ENCODE data around the gene ZBTB20.

ZBTB20 gene

DNA sequence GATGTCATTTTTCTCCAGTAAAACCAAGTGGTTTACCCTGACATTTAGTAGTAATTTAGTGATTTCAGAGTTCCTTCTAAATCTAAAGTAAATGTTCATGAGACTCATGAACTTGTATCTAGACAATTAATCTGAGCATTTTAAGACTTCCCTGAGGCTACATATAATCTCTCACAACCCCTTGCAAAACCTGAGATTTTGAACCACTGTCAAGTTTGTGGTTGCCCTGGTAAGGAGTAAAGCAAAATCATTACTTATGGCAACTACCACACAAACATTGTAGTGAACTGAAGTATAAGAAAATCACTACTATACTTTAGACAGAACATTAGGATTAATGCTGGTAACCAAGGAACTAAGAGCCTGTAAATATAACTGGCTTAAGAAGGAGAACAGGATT, 483.1 kb downstream of the ZBTB20 start:
- DNase-seq = no peak

DNA sequence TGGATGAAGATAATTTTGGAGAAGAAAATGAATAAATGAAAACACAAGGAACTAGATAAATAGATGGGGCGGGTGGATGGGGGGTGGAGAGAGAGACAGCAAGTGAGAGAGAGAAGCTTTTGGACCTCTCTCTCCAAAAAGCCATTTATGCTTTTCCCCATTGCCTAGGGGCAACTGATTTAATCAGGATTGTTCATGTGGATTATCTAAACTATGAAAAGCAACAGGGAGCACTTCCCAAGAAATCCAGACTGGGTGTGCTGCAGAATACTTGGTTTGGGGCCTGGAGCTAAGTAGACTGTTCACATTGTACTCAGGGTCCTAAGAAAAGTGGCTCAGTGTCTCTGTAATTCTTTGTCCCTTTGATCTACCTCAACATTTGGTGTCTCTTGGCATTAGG, 486.3 kb downstream of the ZBTB20 start:
- DNase-seq = peak; percentile 64

DNA sequence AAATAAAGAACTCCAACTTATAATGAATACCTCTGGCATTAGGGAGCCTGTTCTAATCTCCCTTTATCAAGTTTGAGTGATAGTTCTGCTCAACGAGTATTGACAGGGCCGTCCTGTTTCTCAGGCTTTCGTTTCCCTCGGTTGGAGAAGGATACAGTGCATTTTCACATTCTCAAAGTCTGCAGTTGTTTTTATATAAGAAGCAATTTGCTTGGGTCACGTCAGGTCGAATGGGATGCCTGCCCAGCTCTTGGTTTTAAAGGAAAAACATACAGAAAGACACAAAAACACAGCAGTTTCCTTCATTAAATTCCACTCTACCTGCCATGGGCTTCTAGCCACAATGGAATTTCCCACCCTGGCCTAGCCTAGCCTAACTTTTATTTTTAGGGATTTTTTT, 487.0 kb downstream of the ZBTB20 start:
- DNase-seq = no peak

DNA sequence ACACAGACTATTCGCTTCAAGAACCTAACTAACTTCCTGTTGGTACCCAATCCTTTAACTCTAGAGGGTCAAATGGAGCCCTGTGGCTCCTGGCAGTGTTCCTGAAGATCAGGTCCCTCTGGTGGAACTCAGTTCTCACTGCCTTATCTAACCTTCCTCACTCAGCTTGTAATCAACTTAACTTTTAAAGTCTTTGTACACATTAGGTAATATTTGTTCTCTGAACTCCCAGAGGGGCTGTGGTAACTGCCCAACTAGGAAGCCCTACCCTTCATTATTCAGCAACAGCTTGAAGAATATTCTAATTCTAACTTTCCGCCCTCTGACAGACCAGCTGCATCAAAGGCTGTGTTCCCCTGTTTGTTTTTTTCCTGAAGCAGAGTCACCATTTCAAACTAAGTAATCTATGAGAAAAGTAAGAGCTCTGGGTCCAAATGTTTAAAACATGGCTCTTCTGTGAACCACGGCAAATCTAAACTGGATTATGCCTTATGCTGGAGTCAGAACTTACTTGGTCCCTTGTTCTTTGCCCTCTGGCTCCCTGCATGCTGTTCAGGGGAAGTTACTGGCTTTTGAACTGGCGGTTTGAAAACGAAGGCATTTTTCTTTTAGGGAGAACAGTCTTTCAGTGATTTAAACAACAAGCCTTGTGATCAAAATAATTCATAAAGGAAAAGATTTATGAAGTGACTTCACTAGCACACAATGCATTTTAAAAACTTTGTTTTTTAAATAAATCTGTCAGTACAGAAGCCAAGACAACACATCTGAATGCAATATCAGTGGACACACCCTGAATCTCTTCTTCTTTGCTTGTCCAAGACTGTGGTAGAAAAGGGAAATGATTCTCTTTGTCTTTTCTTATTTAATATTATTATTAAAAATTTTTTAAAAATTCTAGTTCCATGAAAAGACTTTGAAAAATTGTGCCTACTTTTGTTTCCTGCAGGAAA, 487.7 kb downstream of the ZBTB20 start:
- DNase-seq = no peak

DNA sequence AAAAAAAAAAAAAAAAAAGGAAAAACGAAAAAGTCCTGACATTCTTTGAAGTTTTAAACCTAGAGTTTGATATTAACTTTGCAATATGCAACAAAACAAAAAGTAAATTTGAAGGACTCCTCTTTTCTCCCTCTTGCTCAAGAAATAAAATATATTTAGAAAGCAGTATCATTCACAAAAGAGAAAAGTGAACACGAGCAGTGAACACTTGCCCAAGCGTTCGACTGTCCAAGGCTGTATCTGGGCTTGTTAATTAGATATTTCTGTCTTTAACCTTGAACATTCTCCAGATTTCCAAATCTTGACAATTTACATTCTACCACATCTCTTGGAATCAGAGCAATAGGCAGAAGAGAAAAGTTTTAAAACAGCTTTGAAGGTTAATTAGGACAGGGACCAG, 495.5 kb downstream of the ZBTB20 start:
- DNase-seq = no peak

DNA sequence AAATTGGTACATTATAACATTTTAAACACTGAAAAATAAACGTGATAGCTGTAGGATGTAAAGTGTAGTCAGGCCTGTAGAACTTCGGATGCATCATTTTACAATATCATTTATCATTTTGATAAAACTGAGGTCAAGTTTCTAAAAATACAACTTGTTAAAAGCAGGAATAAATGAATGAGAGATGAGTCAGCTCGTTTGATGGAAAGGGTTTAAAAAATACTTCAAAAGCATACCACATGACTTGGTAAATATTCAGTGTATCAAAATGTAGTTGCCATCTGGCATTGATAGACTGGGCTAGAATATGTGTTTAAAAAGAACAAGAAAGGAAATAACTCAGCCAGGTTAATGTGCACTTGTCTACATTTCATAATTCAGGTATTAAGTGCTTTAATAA, 496.3 kb downstream of the ZBTB20 start:
- DNase-seq = no peak

- no peak for DNase-seq
Measured at GRCh38 chr3:114649331-114649730, 497.8 kb downstream of the ZBTB20 start.

DNA sequence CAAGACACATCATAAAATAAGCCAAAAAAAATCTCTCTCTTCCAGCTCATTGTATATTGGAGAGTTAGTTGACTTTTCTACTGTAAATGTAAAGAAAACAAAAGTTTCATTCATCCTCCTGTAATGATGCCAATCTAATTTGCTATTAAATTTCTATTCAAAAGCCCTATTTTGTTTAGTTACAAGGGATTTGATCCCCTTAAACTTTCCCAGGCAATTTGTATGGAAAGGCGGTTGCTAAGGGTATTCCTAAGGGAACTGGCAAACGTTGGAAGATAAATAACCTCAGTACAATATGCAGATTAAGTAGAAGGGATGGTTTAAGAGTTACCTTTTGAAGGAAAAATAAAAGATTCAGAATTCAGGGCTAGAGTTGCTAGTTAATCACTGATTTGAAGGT, 500.6 kb downstream of the ZBTB20 start:
- no peak for DNase-seq

DNA sequence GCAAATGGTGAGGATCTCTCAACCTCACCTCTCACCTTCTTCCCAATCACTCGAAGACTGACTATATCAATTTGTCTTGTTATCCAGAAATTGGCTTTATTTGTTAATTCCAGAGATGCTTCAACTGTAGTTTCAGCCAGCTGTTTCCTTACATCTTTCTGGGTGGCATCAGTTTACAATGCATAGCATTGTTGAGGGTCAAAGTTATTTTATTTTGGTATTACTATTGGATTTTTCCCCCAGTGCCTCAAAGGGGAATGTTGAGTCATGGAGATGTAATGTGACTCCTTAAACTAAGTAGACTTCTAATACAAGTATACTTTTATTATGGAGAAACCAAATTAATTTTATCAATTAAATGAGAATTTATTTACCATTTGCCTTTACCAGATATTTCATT, 501.7 kb downstream of the ZBTB20 start:
- DNase-seq = no peak

- DNase-seq = no peak
Measured at GRCh38 chr3:114644367-114644766, 502.7 kb downstream of the ZBTB20 start.

- DNase-seq = no peak
Measured at GRCh38 chr3:114642951-114643741, 503.9 kb downstream of the ZBTB20 start.

DNA sequence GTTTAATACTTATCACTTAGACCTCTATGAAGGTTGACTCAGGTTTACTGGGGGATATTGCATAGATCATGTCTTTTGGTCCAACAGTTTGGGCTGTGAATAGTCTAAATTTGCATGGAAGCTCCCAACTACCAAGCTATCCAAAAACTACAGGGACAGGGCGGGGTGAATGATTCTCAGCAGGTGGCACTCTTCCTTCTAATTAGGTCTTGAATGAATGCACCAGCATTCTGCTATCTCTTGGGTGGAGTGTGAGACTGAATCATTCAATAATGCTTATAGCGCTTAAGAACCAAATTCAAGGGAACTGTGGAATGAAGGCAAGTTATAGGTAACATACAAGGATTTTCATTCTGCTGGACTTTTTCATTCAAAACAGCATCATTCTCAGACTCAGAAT, 507.0 kb downstream of the ZBTB20 start:
- DNase-seq = no peak

DNA sequence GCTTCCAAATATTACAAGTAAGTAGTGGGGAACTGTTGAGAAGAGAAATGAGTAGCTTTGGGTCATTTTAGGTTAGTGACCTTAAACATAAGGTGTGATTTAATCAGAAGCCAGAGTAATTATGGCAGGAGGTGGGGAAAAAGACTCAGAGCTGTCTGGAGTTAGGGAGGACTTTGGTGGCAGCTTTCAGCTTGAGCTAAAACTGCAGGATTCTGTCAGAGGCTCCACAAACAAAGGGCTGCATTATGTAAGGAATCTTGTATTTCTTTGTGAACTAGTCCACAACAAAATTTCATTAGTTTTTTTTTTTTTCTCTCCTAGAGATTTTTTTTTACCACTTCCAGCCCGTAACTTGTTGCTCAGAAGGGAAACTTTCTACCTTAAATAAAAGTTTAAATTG, 507.9 kb downstream of the ZBTB20 start:
- DNase-seq = no peak

DNA sequence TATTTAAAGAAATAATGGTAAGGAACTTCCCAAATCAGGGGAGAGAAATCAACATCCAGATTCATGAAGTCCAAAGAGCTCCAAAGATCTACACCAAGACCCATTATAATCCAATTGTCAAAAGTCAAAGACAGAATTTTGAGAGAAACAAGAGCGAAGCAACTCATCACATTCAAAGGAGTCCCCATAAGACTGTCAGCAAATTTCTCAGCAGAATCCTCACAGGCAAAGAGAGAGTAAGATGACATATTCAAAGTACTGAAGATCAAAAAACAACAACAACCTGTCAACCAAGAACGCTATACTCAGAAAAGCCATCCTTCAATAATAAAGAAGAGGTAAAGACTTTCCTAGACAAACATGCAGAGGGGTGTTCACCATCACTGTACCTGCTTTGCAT, 511.2 kb downstream of the ZBTB20 start:
- DNase-seq = no peak

- no peak for DNase-seq
Measured at GRCh38 chr3:114634635-114635034, 512.5 kb downstream of the ZBTB20 start.

GRCh38 chr3:114632757-114633424, 514.2 kb downstream of the ZBTB20 start:
- DNase-seq = no peak

- no peak for DNase-seq
Measured at GRCh38 chr3:114627770-114628169, 519.3 kb downstream of the ZBTB20 start.

DNA sequence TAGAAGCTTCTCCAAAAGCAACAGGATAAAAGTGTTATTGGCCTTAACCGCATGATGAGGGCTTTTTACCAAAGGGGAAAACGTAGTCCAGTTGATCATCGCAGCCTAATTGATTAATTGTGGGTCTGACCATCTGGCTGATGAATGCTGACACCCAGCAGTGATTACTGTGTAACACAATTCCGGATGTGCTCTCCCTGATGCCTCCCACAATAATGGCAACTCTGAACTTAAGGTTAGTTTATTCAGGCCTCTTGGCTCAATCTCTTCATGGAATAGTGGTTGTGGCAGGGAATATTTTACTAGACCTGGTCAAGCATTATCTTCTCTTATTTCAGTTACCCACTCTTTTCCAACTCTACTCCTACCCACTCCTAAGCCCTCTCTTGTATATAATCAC, 520.3 kb downstream of the ZBTB20 start:
- DNase-seq = no peak

DNA sequence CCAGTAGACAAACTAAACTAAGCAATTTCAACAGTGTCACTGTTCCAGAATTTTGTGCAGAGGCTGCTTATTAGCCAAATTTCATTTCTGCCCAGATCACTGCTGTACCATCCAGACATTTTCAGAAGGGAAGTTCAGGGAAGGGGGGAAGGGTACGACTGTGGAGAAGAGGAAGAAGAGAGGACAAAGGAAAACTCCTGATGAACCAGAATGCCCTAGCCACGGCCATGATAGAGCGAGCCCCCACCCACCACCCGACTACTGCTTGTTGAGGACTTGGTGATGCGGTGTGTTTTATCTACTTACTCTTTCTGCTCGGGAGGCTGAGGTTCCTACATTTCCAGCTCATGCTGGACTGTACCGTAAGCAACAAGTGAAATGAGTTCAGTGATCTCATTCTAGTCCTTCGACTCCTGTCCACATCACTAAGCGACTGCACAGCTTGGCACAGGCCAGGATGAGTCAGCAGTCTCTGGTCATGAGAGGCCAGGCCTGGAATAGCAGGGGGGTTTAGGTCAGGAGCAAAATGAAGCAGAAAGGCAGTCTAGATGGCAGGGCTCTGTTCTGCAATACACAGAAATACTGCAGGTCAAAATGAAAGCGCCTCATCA, 522.4 kb downstream of the ZBTB20 start:
- DNase-seq = peak; percentile 96

GRCh38 chr3:114624047-114624445, 523.0 kb downstream of the ZBTB20 start:
- DNase-seq = no peak

GRCh38 chr3:114623420-114624046, 523.6 kb downstream of the ZBTB20 start:
- DNase-seq = no peak

- no peak for DNase-seq
Measured at GRCh38 chr3:114622001-114622400, 525.1 kb downstream of the ZBTB20 start.

- DNase-seq = no peak
Measured at GRCh38 chr3:114619771-114620170, 527.3 kb downstream of the ZBTB20 start.
